SIG-M5 (cell line): ENCODE results near the gene PREX1.

Source experiments
- DNase-seq: peaks from one replicate; lab custom pipeline; 2025; lab: John Stamatoyannopoulos, UW

The PREX1 gene

GRCh38 chr20:48809673-48810072, 18.1 kb downstream of the PREX1 start:
- no peak for DNase-seq

- DNase-seq: no peak
These were observed 19.3 kb downstream of the PREX1 start for GRCh38 chr20:48808382-48809034.

- no peak for DNase-seq
These were observed 20.0 kb downstream of the PREX1 start for GRCh38 chr20:48807586-48808381.

GRCh38 chr20:48807051-48807450, 20.7 kb downstream of the PREX1 start:
- DNase-seq: no peak

- no peak for DNase-seq
These were observed 22.1 kb downstream of the PREX1 start for GRCh38 chr20:48805716-48806115.

GRCh38 chr20:48805286-48805685, 22.5 kb downstream of the PREX1 start:
- no peak for DNase-seq

- DNase-seq: no peak
These were observed 23.4 kb downstream of the PREX1 start for GRCh38 chr20:48804300-48804980.

- no peak for DNase-seq
These were observed 24.4 kb downstream of the PREX1 start for GRCh38 chr20:48803176-48804053.

- no peak for DNase-seq
These were observed 25.2 kb downstream of the PREX1 start for GRCh38 chr20:48802647-48803046.

- no peak for DNase-seq
These were observed 25.6 kb downstream of the PREX1 start for GRCh38 chr20:48802216-48802615.

GRCh38 chr20:48801197-48801596, 26.6 kb downstream of the PREX1 start:
- no peak for DNase-seq

- no peak for DNase-seq
These were observed 27.6 kb downstream of the PREX1 start for GRCh38 chr20:48800177-48800576.

GRCh38 chr20:48799328-48800105, 28.3 kb downstream of the PREX1 start:
- DNase-seq: no peak

GRCh38 chr20:48797850-48798747, 29.7 kb downstream of the PREX1 start:
- DNase-seq: no peak

GRCh38 chr20:48797275-48797825, 30.4 kb downstream of the PREX1 start:
- DNase-seq: no peak

- DNase-seq: no peak
These were observed 32.1 kb downstream of the PREX1 start for GRCh38 chr20:48795732-48796131.

GRCh38 chr20:48794816-48795457, 32.9 kb downstream of the PREX1 start:
- no peak for DNase-seq

GRCh38 chr20:48794360-48794759, 33.4 kb downstream of the PREX1 start:
- DNase-seq: no peak

- DNase-seq: no peak
These were observed 34.0 kb downstream of the PREX1 start for GRCh38 chr20:48793776-48794175.
